ENCODE data around the gene OPA3.

Gene OPA3

GRCh38 chr19:45547965-45548609, 36.5 kb downstream of the OPA3 start:
- H3K27ac ChIP-seq (ENCODE audit: insufficient read depth, low read length, poor library complexity, severe bottlenecking), result no peak overlapping the region

GRCh38 chr19:45547211-45547770, 37.3 kb downstream of the OPA3 start:
- Histone ChIP-seq H3K4me3 (ENCODE audit: insufficient read depth, low read depth, low read length, poor library complexity, severe bottlenecking) (no peak overlapping the region), H3K27ac (ENCODE audit: insufficient read depth, low read length, poor library complexity, severe bottlenecking) (no peak overlapping the region), H3K4me1 (ENCODE audit: control insufficient read depth, insufficient read depth, low read length, poor library complexity, severe bottlenecking) (no peaks in the 10 kb centered on the region), H3K27me3 (replicated peaks; ENCODE audit: control insufficient read depth, insufficient read depth, low read length, poor library complexity, severe bottlenecking) (no peaks in the 10 kb centered on the region), H3K36me3 (ENCODE audit: control insufficient read depth, insufficient read depth, low read length) (no peaks in the 10 kb centered on the region), H3K9me3 (ENCODE audit: control insufficient read depth, low read length) (no peaks in the 10 kb centered on the region)
- no peak for DNase-seq

More at GRCh38 chr19:45547965-45548609, 36.5 kb downstream of the OPA3 start:
- no peaks in the 10 kb centered on the region for H3K4me1 ChIP-seq (ENCODE audit: control insufficient read depth, insufficient read depth, low read length, poor library complexity, severe bottlenecking)
- no peaks in the 10 kb centered on the region for H3K9me3 ChIP-seq (ENCODE audit: control insufficient read depth, low read length)
- H3K36me3 ChIP-seq (ENCODE audit: control insufficient read depth, insufficient read depth, low read length), result no peaks in the 10 kb centered on the region
- no peak overlapping the region for H3K4me3 ChIP-seq (ENCODE audit: insufficient read depth, low read depth, low read length, poor library complexity, severe bottlenecking)
- no peak for DNase-seq
- H3K27me3 ChIP-seq (replicated peaks; ENCODE audit: control insufficient read depth, insufficient read depth, low read length, poor library complexity, severe bottlenecking), result no peaks in the 10 kb centered on the region

GRCh38 chr19:45542234-45542668, 42.4 kb downstream of the OPA3 start:
- H3K4me3 ChIP-seq (ENCODE audit: insufficient read depth, low read depth, low read length, poor library complexity, severe bottlenecking), result no peak overlapping the region
- DNase-seq, result no peak
- no peak overlapping the region for H3K27ac ChIP-seq (ENCODE audit: insufficient read depth, low read length, poor library complexity, severe bottlenecking)
- H3K9me3 ChIP-seq (ENCODE audit: control insufficient read depth, low read length), result no peaks in the 10 kb centered on the region
- H3K36me3 ChIP-seq (ENCODE audit: control insufficient read depth, insufficient read depth, low read length), result no peaks in the 10 kb centered on the region
- H3K4me1 ChIP-seq (ENCODE audit: control insufficient read depth, insufficient read depth, low read length, poor library complexity, severe bottlenecking), result no peaks in the 10 kb centered on the region
- no peaks in the 10 kb centered on the region for H3K27me3 ChIP-seq (replicated peaks; ENCODE audit: control insufficient read depth, insufficient read depth, low read length, poor library complexity, severe bottlenecking)

- Histone ChIP-seq H3K4me3 (ENCODE audit: insufficient read depth, low read depth, low read length, poor library complexity, severe bottlenecking) (no peak overlapping the region), H3K4me1 (ENCODE audit: control insufficient read depth, insufficient read depth, low read length, poor library complexity, severe bottlenecking) (no peaks in the 10 kb centered on the region), H3K27me3 (replicated peaks; ENCODE audit: control insufficient read depth, insufficient read depth, low read length, poor library complexity, severe bottlenecking) (no peaks in the 10 kb centered on the region), H3K36me3 (ENCODE audit: control insufficient read depth, insufficient read depth, low read length) (no peaks in the 10 kb centered on the region), H3K9me3 (ENCODE audit: control insufficient read depth, low read length) (no peaks in the 10 kb centered on the region), H3K27ac (ENCODE audit: insufficient read depth, low read length, poor library complexity, severe bottlenecking) (no peak overlapping the region)
- no peak for DNase-seq
Measured at GRCh38 chr19:45539459-45539858, 45.1 kb downstream of the OPA3 start.

- Histone ChIP-seq H3K36me3 (ENCODE audit: control insufficient read depth, insufficient read depth, low read length) (peaks cover 11% of the 10 kb centered on the region), H3K27me3 (replicated peaks; ENCODE audit: control insufficient read depth, insufficient read depth, low read length, poor library complexity, severe bottlenecking) (no peaks in the 10 kb centered on the region), H3K27ac (ENCODE audit: insufficient read depth, low read length, poor library complexity, severe bottlenecking) (no peak overlapping the region), H3K4me1 (ENCODE audit: control insufficient read depth, insufficient read depth, low read length, poor library complexity, severe bottlenecking) (peaks cover 3% of the 10 kb centered on the region), H3K4me3 (ENCODE audit: insufficient read depth, low read depth, low read length, poor library complexity, severe bottlenecking) (no peak overlapping the region), H3K9me3 (ENCODE audit: control insufficient read depth, low read length) (no peaks in the 10 kb centered on the region)
- no peak for DNase-seq
Measured at GRCh38 chr19:45531349-45531748, 53.3 kb downstream of the OPA3 start.

GRCh38 chr19:45529420-45529785, 55.2 kb downstream of the OPA3 start:
- Histone ChIP-seq H3K36me3 (ENCODE audit: control insufficient read depth, insufficient read depth, low read length) (peaks cover 30% of the 10 kb centered on the region), H3K4me1 (ENCODE audit: control insufficient read depth, insufficient read depth, low read length, poor library complexity, severe bottlenecking) (peaks cover 3% of the 10 kb centered on the region), H3K27me3 (replicated peaks; ENCODE audit: control insufficient read depth, insufficient read depth, low read length, poor library complexity, severe bottlenecking) (no peaks in the 10 kb centered on the region), H3K4me3 (ENCODE audit: insufficient read depth, low read depth, low read length, poor library complexity, severe bottlenecking) (no peak overlapping the region), H3K9me3 (ENCODE audit: control insufficient read depth, low read length) (no peaks in the 10 kb centered on the region), H3K27ac (ENCODE audit: insufficient read depth, low read length, poor library complexity, severe bottlenecking) (no peak overlapping the region)
- no peak for DNase-seq

GRCh38 chr19:45528744-45529419, 55.7 kb downstream of the OPA3 start:
- Histone ChIP-seq H3K9me3 (ENCODE audit: control insufficient read depth, low read length) (no peaks in the 10 kb centered on the region), H3K4me1 (ENCODE audit: control insufficient read depth, insufficient read depth, low read length, poor library complexity, severe bottlenecking) (peaks cover 3% of the 10 kb centered on the region), H3K27me3 (replicated peaks; ENCODE audit: control insufficient read depth, insufficient read depth, low read length, poor library complexity, severe bottlenecking) (no peaks in the 10 kb centered on the region), H3K36me3 (ENCODE audit: control insufficient read depth, insufficient read depth, low read length) (peaks cover 32% of the 10 kb centered on the region), H3K4me3 (ENCODE audit: insufficient read depth, low read depth, low read length, poor library complexity, severe bottlenecking) (no peak overlapping the region), H3K27ac (ENCODE audit: insufficient read depth, low read length, poor library complexity, severe bottlenecking) (no peak overlapping the region)
- DNase-seq, result no peak

- H3K36me3 ChIP-seq (ENCODE audit: control insufficient read depth, insufficient read depth, low read length), result peaks cover 32% of the 10 kb centered on the region
Measured at GRCh38 chr19:45528149-45528743, 56.4 kb downstream of the OPA3 start.

GRCh38 chr19:45527731-45528130, 56.9 kb downstream of the OPA3 start:
- H3K27me3 ChIP-seq (replicated peaks; ENCODE audit: control insufficient read depth, insufficient read depth, low read length, poor library complexity, severe bottlenecking), result no peaks in the 10 kb centered on the region
- H3K27ac ChIP-seq (ENCODE audit: insufficient read depth, low read length, poor library complexity, severe bottlenecking), result no peak overlapping the region
- no peak overlapping the region for H3K4me3 ChIP-seq (ENCODE audit: insufficient read depth, low read depth, low read length, poor library complexity, severe bottlenecking)

More at GRCh38 chr19:45528149-45528743, 56.4 kb downstream of the OPA3 start:
- Histone ChIP-seq H3K9me3 (ENCODE audit: control insufficient read depth, low read length) (no peaks in the 10 kb centered on the region), H3K4me3 (ENCODE audit: insufficient read depth, low read depth, low read length, poor library complexity, severe bottlenecking) (no peak overlapping the region), H3K27ac (ENCODE audit: insufficient read depth, low read length, poor library complexity, severe bottlenecking) (no peak overlapping the region), H3K27me3 (replicated peaks; ENCODE audit: control insufficient read depth, insufficient read depth, low read length, poor library complexity, severe bottlenecking) (no peaks in the 10 kb centered on the region), H3K4me1 (ENCODE audit: control insufficient read depth, insufficient read depth, low read length, poor library complexity, severe bottlenecking) (peaks cover 3% of the 10 kb centered on the region)
- DNase-seq, result no peak

GRCh38 chr19:45526971-45527370, 57.6 kb downstream of the OPA3 start:
- H3K36me3 ChIP-seq (ENCODE audit: control insufficient read depth, insufficient read depth, low read length), result peaks cover 40% of the 10 kb centered on the region
- no peaks in the 10 kb centered on the region for H3K9me3 ChIP-seq (ENCODE audit: control insufficient read depth, low read length)
- peaks cover 3% of the 10 kb centered on the region for H3K4me1 ChIP-seq (ENCODE audit: control insufficient read depth, insufficient read depth, low read length, poor library complexity, severe bottlenecking)
- H3K4me3 ChIP-seq (ENCODE audit: insufficient read depth, low read depth, low read length, poor library complexity, severe bottlenecking), result no peak overlapping the region
- no peak overlapping the region for H3K27ac ChIP-seq (ENCODE audit: insufficient read depth, low read length, poor library complexity, severe bottlenecking)
- DNase-seq, result no peak
- no peaks in the 10 kb centered on the region for H3K27me3 ChIP-seq (replicated peaks; ENCODE audit: control insufficient read depth, insufficient read depth, low read length, poor library complexity, severe bottlenecking)

More at GRCh38 chr19:45527731-45528130, 56.9 kb downstream of the OPA3 start:
- no peaks in the 10 kb centered on the region for H3K9me3 ChIP-seq (ENCODE audit: control insufficient read depth, low read length)
- no peak for DNase-seq
- peaks cover 3% of the 10 kb centered on the region for H3K4me1 ChIP-seq (ENCODE audit: control insufficient read depth, insufficient read depth, low read length, poor library complexity, severe bottlenecking)
- peaks cover 34% of the 10 kb centered on the region for H3K36me3 ChIP-seq (ENCODE audit: control insufficient read depth, insufficient read depth, low read length)
